A204.1 (cell line): ENCODE data around the gene ADPRHL1.

Source experiments
- FAIRE-seq: peaks from 2 replicates; lab custom pipeline; 2012; peaks lifted over from hg19 to GRCh38; lab: Jason Lieb, UNC

The ADPRHL1 gene

GRCh38 chr13:113367020-113367560 lies 86.2 kb downstream of the ADPRHL1 start:
- FAIRE-seq = no peak

GRCh38 chr13:113365971-113366588 lies 87.2 kb downstream of the ADPRHL1 start:
- FAIRE-seq = no peak

- no peak for FAIRE-seq
These were observed 87.7 kb downstream of the ADPRHL1 start for GRCh38 chr13:113365583-113365970.

GRCh38 chr13:113364901-113365582 lies 88.2 kb downstream of the ADPRHL1 start:
- FAIRE-seq = no peak

GRCh38 chr13:113364311-113364889 lies 88.9 kb downstream of the ADPRHL1 start:
- no peak for FAIRE-seq

GRCh38 chr13:113361406-113361805 lies 91.9 kb downstream of the ADPRHL1 start:
- FAIRE-seq = no peak

- FAIRE-seq = no peak
These were observed 92.8 kb downstream of the ADPRHL1 start for GRCh38 chr13:113360446-113360845.

GRCh38 chr13:113359571-113359970 lies 93.7 kb downstream of the ADPRHL1 start:
- FAIRE-seq = no peak

- FAIRE-seq = no peak
These were observed 94.6 kb downstream of the ADPRHL1 start for GRCh38 chr13:113358653-113359190.

- no peak for FAIRE-seq
These were observed 95.8 kb downstream of the ADPRHL1 start for GRCh38 chr13:113357529-113357928.

GRCh38 chr13:113356596-113356995 lies 96.7 kb downstream of the ADPRHL1 start:
- FAIRE-seq = no peak

GRCh38 chr13:113355621-113356020 lies 97.7 kb downstream of the ADPRHL1 start:
- no peak for FAIRE-seq

- FAIRE-seq = no peak
These were observed 98.3 kb downstream of the ADPRHL1 start for GRCh38 chr13:113354831-113355610.

GRCh38 chr13:113353254-113353653 lies 100.0 kb downstream of the ADPRHL1 start:
- FAIRE-seq = no peak

GRCh38 chr13:113351514-113352026 lies 101.7 kb downstream of the ADPRHL1 start:
- FAIRE-seq = no peak

GRCh38 chr13:113350938-113351335 lies 102.4 kb downstream of the ADPRHL1 start:
- FAIRE-seq = no peak

GRCh38 chr13:113350065-113350937 lies 103.0 kb downstream of the ADPRHL1 start:
- no peak for FAIRE-seq
